Ishikawa (cell line): ENCODE measurements around the gene HOXA9.

Experiments
- CREB1 ChIP-seq: IDR thresholded peaks from 2 replicates; pipeline ENCODE4 v1.6.1; 2012; ENCODE audit warnings: low read depth
- EP300 ChIP-seq: IDR thresholded peaks from 2 replicates; pipeline ENCODE4 v1.6.1; 2012; ENCODE audit warnings: borderline replicate concordance

GRCh38 chr7:27134392-27134791 is 30.9 kb downstream of the HOXA9 start:
- TF ChIP-seq CREB1 (no peak), EP300 (no peak)
